HG02884 (cell line): Measurements from ENCODE around the gene DGKB.

ENCODE experiments used
- ATAC-seq: cut with Tn5 transposase; IDR thresholded peaks from one replicate; pipeline ENCODE4 v1.9.1; 2021; ENCODE audit warnings: mild to moderate bottlenecking, moderate library complexity; ENCODE audit not compliant: unreplicated experiment

Gene DGKB

DNA sequence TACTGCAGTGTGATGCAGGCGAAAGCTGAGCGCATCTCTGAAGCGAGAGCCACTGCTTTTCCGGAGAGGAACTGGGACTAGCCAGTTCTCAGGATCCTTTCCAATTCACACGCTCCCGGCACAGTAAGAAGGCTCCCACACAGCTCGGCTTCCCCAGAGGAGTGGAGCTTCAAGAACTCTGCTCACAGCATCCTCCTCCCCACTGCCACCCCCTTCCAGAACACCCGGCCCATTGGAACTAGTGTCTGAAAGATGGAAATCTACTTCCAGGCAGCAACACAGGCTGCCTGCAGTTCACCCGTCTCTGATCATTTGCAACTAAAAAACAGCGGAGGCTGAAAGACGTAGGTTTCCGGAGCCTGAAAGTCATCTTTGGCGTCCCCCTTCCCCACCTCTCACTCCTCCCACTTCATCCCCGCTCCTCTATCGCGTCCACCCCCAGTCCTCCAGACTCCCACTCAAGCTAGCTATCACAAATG lies at the start of gene DGKB:
Gene DGKB (minus strand): TSS at position 163 of the 479 bp plus-strand sequence.
- ATAC-seq: no peak

DNA sequence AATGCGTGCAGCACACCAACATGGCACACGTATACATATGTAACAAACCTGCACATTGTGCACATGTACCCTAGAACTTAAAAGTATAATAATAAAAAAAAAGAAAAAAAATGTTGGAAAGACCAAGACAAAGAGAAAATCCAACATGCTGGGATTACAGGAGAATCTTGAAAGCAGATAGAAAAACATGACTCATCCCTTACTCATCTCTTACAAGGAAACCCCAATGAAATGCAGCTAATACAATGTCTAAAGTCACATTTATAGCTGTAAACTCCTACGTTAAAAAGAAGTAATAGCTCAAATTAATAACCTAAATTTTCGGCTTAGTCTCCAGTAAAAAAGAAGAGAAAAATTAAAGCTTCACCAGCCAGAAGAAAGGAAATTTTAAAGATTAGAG lies 47.5 kb upstream of the DGKB start:
- no peak for ATAC-seq

DNA sequence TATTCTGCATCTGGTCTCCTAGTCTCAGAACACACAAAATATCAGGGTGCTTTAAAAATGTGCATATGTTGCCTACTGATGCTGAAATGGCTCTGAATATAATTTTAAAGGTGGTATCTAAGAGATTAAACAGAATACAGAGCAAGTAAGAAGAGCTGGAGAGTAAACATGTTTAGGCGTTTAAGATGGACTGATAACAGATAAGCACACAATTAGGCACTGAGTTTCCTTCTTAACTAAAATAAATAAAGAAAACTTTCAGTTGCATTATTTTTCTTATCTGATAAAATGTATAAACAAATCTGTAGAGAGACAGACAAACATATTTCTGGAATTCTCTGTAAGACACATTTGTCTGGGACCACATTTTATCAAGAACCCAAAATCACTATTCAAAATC lies 35.6 kb upstream of the DGKB start:
- ATAC-seq: no peak

DNA sequence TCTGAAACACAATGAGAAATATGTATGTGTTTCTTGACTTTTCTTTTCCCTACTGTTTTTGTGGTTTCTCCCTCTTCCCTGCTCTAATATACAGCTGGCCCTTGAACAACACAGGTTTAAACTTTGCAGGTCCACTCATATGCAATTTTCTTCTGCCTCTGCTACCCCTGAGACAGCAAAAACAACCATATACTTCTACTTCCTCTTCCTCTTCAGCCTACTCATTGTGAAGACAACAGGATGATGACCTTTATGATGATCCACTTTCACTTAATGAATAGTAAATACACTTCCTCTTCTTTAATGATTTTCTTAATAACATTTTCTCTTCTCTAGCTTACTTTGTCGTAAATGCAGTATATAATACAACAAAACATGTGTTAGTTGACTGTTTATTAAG lies 35.0 kb upstream of the DGKB start:
- no peak for ATAC-seq

DNA sequence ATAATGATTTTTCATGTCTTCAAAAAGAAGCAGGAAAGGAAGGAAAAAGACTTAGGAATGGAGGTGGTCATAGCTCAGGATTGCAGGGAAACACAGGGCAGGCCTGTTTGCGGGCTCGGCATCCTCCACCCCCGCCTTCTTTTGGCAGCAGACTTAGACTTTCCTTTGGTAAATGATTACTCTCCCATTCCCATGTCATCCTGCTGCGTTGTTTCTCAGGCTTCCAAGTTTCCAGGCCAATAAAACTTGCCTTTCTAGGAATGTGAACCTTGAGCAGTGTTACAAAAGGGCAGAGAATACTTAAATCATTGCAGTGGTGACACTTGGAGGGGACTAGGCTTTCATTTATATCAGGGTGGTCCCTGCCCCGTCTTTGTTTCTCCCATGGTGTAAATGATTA lies 34.0 kb upstream of the DGKB start:
- no peak for ATAC-seq

DNA sequence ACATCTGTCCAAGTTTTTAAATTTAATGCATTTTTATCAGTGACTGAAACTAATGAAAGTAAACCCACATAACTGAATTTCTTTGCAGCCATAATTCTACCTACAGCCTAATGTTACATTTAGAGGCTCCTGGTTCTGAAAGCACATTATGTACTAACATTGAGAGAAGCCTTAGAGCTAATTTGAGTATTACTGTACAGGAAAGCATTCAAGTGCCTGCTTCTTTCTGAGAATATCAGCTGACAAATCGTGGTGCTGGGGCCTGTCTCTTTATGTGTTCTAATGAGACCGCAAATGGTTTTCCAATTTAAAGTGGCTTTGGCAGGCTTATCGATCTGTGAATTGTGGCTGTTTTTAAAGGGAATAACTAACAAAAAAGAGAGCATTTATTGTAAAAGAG lies 32.3 kb upstream of the DGKB start:
- no peak for ATAC-seq

DNA sequence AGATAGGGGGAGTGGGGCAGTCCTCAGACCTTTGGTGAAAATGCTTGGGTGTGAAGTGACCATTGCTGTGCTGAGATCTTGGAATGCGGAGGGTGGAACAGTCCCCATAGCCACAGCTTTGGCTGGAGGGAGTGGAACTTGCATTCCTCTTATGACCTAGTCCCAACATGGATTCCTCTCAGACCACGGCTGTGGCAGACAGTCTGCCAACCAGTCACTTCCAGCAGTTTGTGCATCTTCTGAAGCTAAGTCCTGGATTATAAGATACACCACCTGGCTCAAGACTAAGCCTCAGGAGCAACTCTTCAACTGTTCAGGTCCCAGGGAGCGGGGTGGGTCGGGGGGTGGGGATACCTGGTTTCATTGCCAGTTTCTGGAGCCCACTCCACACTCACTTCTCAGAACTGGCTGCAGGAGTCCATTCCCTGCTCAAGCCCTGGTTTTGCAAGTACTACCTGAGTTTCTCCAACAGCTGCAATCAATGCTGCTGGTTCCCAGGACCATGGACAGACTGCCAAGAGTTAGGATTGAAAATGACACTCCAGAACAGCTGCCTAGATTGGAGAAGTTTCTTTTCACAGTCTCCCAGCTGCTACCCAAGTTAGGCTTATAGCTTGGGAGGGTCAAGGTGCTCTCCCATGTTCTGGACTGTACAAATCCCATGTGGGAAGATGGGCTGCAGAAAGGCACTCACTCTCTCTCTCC lies 29.1 kb upstream of the DGKB start:
- no peak for ATAC-seq

DNA sequence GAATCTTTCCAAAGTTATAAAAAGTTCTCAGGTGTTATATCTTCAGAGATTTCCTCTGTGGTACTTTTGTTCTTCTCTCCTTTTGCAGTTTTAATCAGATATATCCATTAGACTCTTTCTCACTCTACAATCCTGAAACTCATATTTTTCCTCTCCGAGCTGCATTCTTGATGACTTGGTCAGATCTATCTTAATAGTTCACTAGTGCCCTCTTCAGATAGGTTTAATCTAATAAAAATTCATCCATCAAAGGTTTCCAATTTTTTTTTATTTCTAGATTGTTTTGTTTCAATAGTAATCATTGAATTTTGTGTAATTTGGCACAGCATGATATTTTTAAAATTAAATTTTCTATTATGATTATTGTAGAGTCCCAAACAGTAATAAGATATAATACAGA lies 21.8 kb upstream of the DGKB start:
- no peak for ATAC-seq

DNA sequence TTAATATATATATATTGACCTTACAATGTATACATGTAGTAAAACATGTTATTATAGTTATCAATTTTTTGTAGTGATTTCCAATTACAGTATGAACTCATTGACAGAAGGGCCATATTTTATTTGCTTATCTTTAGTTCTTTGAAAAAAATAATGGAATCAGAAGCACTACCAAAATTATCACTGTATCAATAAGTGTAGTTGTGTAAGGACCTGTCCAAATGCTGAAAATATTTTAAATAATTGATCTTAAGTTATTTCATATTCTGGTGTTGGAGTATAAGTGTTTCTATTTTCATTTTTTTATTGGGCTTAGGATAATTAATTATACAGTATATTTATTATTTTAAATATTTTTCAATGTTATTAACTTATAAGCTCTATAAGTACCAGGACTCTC lies 8.5 kb upstream of the DGKB start:
- ATAC-seq: no peak

DNA sequence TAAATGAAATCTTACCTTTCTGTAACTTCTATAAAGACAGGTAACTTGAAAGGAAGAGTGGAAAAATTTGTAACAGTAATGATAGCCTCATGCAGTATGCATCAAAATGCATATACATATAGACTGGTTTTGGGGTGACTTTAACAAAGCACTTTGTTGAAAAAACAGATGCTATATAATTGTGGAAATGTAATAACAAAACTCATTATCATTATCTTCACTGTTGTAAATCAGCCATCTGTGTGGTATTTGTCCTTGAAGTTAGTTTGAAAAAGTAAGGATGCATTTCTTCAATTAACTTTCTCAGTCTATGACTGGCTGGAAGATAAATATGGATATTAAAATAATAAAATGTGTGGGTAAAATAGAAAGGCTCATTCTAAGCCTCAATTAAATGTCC lies 6.1 kb upstream of the DGKB start:
- ATAC-seq: no peak

DNA sequence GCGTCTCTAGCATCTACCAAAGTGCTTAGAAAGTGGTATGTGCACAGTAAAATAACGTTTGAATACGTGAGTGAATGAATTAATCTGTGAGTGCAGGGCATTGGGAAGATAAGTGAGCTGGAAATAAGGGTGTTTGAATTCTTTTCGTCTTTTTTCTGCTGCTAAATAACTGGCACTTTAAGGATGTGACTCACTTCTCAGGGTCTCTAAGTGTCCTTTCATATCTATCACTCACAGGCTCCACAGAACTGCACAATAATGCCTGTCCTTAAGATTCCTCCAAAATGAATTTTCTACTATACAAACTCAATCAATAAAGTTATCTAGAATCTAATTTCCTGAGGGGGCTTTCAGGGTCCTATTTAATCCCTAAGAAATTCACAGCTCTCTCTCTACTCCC lies 3.2 kb upstream of the DGKB start:
- ATAC-seq: no peak

DNA sequence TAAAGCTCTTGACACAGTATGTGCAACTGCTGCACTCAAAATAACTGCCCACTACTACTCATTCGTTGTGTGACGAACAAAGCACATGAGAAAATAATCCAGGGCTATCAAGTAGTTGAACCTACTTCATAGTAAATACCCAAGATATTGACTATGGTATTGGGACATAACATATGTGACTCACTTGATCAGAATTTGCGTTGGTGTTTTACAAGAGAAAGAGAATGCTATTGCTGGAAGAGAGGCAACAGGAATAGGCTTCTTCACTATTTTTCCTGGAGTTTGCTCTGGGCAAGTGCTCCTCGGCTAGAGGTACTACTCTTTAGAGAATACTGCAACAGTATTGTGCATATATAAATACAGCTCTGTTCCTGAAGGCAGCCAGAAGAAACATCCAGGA lies 2.5 kb downstream of the DGKB start:
- ATAC-seq: no peak

DNA sequence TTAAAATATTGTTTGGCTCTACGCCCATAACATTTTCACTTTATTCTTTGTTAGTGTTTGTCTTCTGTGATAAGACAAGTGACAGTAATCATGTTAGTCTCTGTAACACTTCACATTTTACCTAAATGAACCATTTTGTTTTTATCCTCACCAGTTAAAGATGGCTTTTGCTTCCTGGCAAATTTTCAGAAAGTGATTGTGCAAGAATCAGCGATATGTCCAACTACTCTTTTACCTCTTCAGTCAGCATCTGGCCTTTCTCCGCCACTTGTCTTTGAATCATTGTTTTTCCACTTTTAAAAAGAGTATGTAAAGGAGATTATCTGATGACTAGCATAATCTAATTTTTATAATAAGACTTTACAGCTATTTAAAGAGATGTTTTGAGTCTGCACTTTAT lies 3.5 kb downstream of the DGKB start:
- ATAC-seq: no peak

DNA sequence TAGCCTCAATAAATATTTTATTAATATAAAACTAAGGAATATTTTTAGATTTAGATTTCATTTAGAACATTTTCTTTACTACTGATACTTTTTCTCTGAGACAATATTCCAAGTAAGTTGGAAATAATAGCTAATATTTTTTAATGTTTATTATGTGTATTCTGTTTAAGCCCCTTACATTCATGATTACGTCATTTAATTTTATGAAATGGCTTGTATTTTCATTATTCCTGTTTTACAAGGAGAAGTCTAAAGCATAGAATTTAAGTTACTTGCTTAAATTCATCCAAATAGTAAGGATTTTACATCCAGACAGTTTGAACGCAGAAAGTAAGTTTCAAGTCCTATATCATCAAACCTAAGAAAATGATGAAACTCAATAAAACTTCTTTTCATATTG lies 6.1 kb downstream of the DGKB start:
- ATAC-seq: no peak

DNA sequence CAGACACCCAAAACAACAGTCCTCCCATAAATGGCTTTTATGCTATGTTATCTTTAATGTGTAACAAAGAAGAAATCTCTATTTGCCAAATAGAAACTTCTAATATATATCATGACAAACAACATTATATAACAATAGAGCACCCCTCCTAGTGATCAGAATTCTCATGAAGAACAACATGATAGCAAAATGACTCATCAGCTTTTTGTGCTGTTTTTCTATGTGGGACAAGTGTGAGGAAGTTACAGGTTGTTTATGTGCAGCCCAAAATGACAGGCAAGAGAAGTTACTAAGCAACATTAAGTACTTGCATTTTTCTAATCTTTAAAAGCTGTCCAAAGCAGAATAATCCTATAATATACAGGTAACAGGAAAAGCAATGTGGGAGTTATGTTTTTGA lies 7.7 kb downstream of the DGKB start:
- no peak for ATAC-seq

DNA sequence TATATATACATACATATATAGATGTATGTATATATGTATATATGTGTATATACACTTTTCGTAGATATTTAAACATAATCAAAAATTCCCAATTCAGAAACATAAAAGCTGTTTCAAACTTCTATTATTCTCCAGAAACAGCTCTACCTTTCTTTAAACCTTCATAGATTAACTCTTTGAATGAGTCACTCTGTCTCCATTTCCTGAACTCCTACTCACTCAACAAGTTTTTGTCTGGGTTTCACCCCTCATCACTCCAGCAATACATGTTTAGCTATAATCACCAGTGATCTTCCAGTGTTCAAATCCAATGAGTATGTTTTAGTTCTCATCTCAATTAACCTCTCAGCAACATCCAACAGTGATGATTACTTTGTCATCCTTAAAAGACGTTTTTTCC lies 9.6 kb downstream of the DGKB start:
- no peak for ATAC-seq

DNA sequence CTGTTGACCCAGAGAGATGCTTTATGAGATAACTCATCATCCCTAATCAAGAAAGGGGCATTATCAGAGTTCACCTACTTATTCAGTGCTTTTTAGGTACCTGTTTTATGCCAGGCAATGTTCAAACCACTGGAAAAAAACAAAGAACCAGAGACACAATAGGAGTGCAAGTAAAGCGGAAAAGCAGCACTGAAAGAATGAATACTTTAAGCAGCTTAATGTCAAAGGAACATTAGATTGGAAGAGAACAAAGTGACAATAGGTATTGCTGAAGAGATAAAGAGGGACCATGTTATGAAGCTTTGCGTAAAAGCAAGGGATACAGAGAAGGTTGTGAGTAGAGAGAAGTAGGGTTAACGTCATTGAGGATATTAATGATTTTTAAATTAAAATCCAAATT lies 11.3 kb downstream of the DGKB start:
- no peak for ATAC-seq

DNA sequence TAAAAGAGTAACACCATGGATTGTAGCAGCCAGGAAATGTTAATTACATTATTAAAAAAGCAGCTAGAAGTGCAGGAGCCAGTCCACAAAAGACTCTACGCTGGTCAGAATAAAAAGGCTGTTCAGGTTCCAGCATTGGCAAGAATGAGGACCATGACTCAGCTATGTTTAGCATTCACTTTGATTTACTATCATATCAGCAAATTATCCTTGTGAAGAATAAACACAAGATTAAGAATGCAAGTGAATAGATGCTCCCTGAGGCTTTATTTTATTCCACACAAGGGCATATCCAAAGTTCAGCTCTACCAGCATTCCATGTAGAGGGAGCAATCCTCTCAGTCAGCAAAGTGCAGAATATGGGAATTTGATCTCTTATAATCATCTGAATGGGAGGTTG lies 13.6 kb downstream of the DGKB start:
- ATAC-seq: no peak

DNA sequence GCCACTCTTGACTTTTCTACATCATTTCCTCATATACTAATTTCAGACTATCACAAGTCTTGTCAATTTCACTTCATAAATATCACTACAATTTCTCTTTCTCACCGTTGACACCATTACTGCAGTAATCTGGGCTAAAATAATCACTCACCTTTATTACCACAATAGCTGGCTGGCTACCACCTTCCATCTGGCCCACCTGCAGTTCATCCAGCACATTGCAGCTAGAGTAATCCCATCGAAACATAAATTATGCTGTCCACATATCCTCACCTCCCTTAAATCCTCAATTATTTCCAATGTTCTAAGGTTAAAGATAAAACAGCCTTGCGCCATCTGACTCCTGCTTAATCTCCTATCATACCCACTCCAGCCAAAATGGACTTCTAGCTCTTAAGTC lies 16.0 kb downstream of the DGKB start:
- no peak for ATAC-seq

DNA sequence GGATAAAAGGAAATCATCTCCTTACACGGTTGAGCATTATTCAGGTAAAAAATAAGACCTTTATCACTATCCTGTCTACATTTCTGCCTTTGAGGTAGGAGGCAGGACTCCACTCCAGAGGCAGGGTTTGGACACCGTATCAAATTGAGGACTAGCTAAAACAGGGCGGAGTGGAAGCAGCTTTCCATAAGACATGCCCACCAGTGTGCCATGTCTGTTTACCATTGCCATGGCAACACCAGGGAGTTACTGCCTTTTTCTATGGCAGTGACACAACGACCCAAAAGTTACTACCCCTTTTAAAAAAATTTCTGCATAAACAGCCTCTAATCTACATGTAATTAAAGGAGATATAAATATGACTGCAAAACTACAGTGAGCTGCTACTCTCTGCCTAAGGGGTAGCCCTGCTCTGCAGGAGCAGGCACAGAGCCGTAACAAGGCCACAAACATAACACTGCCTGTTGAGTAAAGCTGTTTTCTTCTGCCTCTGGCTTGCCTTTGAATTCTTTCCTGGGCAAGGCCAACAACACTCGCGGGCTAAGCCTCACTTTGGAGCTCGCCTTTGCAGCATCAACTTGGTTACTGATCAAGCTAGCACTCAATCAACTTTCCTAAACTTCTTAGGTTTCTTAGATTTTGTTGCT lies 26.5 kb downstream of the DGKB start:
- no peak for ATAC-seq

DNA sequence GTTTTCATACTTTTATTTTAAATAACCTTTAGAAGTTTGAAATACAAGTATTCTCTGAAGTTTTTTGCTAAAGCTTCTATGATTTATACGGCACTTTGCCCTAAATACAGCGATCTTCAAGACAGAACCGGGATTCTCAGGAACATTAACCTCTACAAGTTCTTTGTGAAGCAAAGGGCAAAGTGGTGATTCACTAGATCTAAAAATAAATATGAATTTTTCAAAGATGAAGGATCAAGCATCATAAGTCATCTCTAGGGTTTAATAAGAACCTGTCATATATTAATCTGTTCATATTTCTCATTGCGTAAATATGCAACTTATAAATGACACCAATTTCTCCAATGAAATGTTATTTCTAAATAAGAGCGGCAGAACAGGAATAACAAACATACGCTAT lies 30.7 kb downstream of the DGKB start:
- ATAC-seq: no peak

DNA sequence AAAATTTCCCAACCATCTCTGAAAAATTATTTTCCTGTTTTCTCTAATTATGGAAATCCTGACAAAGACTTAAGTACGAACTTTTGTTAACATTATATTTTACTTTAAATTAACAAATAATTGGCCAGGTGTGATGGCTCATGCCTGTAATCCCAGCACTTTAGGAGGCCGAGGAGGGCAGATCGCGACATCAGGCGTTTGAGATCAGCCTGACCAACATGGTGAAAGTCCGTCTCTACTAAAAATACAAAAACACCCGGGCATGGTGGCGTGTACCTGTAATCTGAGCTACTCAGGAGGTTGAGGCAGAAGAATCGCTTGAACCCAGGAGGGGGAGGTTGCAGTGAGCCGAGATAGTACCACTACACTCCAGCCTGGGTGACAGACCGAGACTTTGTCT lies 32.2 kb downstream of the DGKB start:
- ATAC-seq: no peak

DNA sequence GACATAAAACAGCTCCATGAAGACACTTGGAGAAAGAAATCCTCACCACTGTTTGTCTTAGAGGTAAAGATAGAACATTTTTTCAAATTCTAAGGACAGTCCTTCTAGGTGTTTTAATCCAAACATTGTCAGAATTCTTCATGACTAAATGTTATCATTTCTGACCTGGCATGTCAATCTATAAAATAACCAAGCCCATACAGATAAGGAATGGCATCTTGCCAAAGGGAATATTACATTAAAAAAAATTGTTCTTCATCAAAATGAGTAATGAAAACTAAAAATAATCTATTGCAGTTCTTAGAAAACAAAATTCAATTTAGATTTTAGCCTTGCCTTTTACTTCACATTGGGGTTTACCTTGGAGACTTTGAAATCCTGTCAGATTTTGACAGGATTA lies 33.6 kb downstream of the DGKB start:
- no peak for ATAC-seq
